Thyroid gland (tissue), 4 donors: ENCODE results near the gene COL11A2.

Source experiments
- CTCF ChIP-seq, 6 experiments: fragments of 200-600 bp in 3 of 6; fragments of 450-650 bp in 3 of 6; sonication (generic) in 3 of 6; IDR thresholded peaks; one replicate each; pipeline ENCODE4 v1.5.1; 2016 to 2019; ENCODE audit warnings: antibody characterized with exemption in 6 of 6, mild to moderate bottlenecking in 2 of 6, inconsistent platforms in 1 of 6, moderate library complexity in 1 of 6
- POLR2A ChIP-seq, 2 donors: fragments of 450-650 bp; IDR thresholded peaks; one replicate each; pipeline ENCODE4 v1.6.1; 2017; ENCODE audit warnings: antibody characterized with exemption in 2 of 2, mild to moderate bottlenecking in 2 of 2, moderate library complexity in 1 of 2

DNA sequence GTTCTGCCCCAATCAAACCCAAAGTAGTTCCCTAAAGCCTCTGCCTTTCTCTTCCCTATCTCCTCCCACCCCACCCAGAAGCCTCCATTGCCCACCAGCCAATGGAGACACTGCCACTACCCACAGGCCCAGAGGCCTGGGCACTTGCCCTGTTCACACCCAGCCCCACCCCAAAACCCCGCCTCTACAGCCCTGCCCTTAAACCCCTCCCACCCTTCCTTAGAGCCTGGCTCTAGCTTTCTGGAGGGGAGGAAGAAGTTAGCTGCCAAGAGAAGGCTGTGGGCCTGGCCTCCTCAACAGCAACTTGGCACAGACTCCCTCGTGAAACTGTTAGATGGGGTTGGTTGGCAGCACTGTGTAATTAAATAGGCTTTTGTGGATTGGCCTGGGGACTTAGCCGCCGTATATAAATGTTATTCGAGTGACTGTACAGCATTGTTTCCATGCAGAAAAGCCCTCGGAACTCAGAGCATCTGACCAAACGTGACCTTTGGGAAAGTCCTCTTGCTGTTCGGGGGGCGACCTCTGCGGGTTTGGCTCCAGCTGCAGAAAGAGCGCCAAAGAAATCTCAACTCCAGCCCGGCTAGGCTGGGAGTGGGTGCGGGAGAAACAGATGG is 31.4 kb downstream of the COL11A2 start:
- no peak for TF ChIP-seq CTCF (IDR thresholded peaks at IDR 0.05)
- no peak for TF ChIP-seq POLR2A (IDR thresholded peaks at IDR 0.05)
